SH-SY5Y (cell line): Measurements from ENCODE around the gene EPB41.

Experiments used
- GATA2 ChIP-seq: IDR thresholded peaks from 2 replicates; pipeline ENCODE4 v1.6.1; 2011; ENCODE audit warnings: mild to moderate bottlenecking, low read depth, low read length
- GATA3 ChIP-seq: IDR thresholded peaks from 2 replicates; pipeline ENCODE4 v1.6.1; 2011; ENCODE audit warnings: low read depth, mild to moderate bottlenecking, low read length, moderate library complexity

- TF ChIP-seq GATA2 (no peak), GATA3 (no peak)
These were observed 141.9 kb downstream of the EPB41 start for GRCh38 chr1:29056256-29056655.
